HUES64 (cell line): ENCODE results near the gene RILP.

ENCODE experiments used
- H3K27ac ChIP-seq: 2 replicates; pipeline ENCODE4 v1.7.0; 2013; ENCODE audit warnings: low read depth, low read length, inconsistent platforms
- H3K27me3 ChIP-seq: 2 replicates; pipeline ENCODE4 v1.6.1; 2013; ENCODE audit warnings: mild to moderate bottlenecking, low read length; ENCODE audit not compliant: insufficient read depth
- H3K36me3 ChIP-seq: 2 replicates; pipeline ENCODE4 v1.6.1; 2013; ENCODE audit warnings: mild to moderate bottlenecking, low read length; ENCODE audit not compliant: insufficient read depth
- H3K4me1 ChIP-seq: 2 replicates; pipeline ENCODE4 v1.6.1; 2013; ENCODE audit warnings: mild to moderate bottlenecking, low read length, moderate library complexity; ENCODE audit not compliant: insufficient read depth
- H3K4me3 ChIP-seq: 2 replicates; pipeline ENCODE4 v1.5.1; 2013; ENCODE audit warnings: mild to moderate bottlenecking, low read length, moderate library complexity
- H3K9ac ChIP-seq: 2 replicates; pipeline ENCODE4 v1.6.1; 2013; ENCODE audit warnings: mild to moderate bottlenecking, low read depth, low read length
- H3K9me3 ChIP-seq: 2 replicates; pipeline ENCODE4 v1.6.1; 2013; ENCODE audit warnings: low read depth, low read length; ENCODE audit not compliant: insufficient read depth
- WGBS: fragments of 150-250, 120-280 bp; methylation state at CpG from one replicate; pipeline ENCODE4 v1.1.7; 2013; ENCODE audit warnings: missing lambda C conversion rate; 5-methylcytosine and 5-hydroxymethylcytosine counted together

The RILP gene

GRCh38 chr17:1638624-1639300 lies 10.9 kb downstream of the RILP start:
- H3K27me3 ChIP-seq: peaks cover 3% of the 10 kb centered on the region
- H3K9me3 ChIP-seq: no peaks in the 10 kb centered on the region
- no peak overlapping the region for H3K27ac ChIP-seq
- H3K36me3 ChIP-seq: no peaks in the 10 kb centered on the region
- H3K4me1 ChIP-seq: peaks cover 9% of the 10 kb centered on the region; the same call in 1 of the 2 replicates
- no peak overlapping the region for H3K4me3 ChIP-seq
- WGBS: 83% methylated on average over 17 of the region's 19 CpGs
- no peak overlapping the region for H3K9ac ChIP-seq

- Histone ChIP-seq H3K9me3 (no peaks in the 10 kb centered on the region), H3K36me3 (no peaks in the 10 kb centered on the region), H3K4me1 (peaks cover 9% of the 10 kb centered on the region; the same call in 1 of the 2 replicates), H3K9ac (peak overlapping the region; percentile 41), H3K4me3 (no peak overlapping the region), H3K27ac (no peak overlapping the region), H3K27me3 (no peaks in the 10 kb centered on the region)
- WGBS: 75% methylated on average over 17 of the region's 17 CpGs
Measured at GRCh38 chr17:1638171-1638590, 11.5 kb downstream of the RILP start.

GRCh38 chr17:1636732-1637285 lies 12.9 kb downstream of the RILP start:
- Histone ChIP-seq H3K27me3 (no peaks in the 10 kb centered on the region), H3K4me1 (peaks cover 9% of the 10 kb centered on the region; the same call in 1 of the 2 replicates), H3K27ac (no peak overlapping the region), H3K9me3 (no peaks in the 10 kb centered on the region), H3K36me3 (no peaks in the 10 kb centered on the region), H3K4me3 (no peak overlapping the region), H3K9ac (no peak overlapping the region)
- WGBS: 84% methylated on average over 15 of the region's 15 CpGs

- WGBS: 87% methylated on average over 10 of the region's 10 CpGs
- no peak overlapping the region for H3K27ac ChIP-seq
- H3K4me1 ChIP-seq: peaks cover 9% of the 10 kb centered on the region; the same call in 1 of the 2 replicates
- H3K36me3 ChIP-seq: no peaks in the 10 kb centered on the region
- no peaks in the 10 kb centered on the region for H3K27me3 ChIP-seq
- no peaks in the 10 kb centered on the region for H3K9me3 ChIP-seq
- no peak overlapping the region for H3K9ac ChIP-seq
- H3K4me3 ChIP-seq: no peak overlapping the region
Measured at GRCh38 chr17:1635675-1636465, 13.8 kb downstream of the RILP start.

- WGBS: 95% methylated on average over 45 of the region's 45 CpGs
Measured at GRCh38 chr17:1634841-1635650, 14.6 kb downstream of the RILP start.

GRCh38 chr17:1630662-1631061 lies 19.0 kb downstream of the RILP start:
- Histone ChIP-seq H3K9me3 (no peaks in the 10 kb centered on the region), H3K9ac (no peak overlapping the region), H3K27ac (no peak overlapping the region), H3K4me1 (peaks cover 14% of the 10 kb centered on the region; the same call in 1 of the 2 replicates), H3K36me3 (no peaks in the 10 kb centered on the region), H3K4me3 (no peak overlapping the region), H3K27me3 (peaks cover 16% of the 10 kb centered on the region; the same call in 1 of the 2 replicates)
- 64% methylated on average over 4 of the region's 4 CpGs for WGBS

More at GRCh38 chr17:1634841-1635650, 14.6 kb downstream of the RILP start:
- Histone ChIP-seq H3K4me1 (peaks cover 9% of the 10 kb centered on the region; the same call in 1 of the 2 replicates), H3K36me3 (no peaks in the 10 kb centered on the region), H3K27ac (no peak overlapping the region), H3K4me3 (no peak overlapping the region), H3K9ac (no peak overlapping the region), H3K27me3 (peaks cover 2% of the 10 kb centered on the region; the same call in 1 of the 2 replicates), H3K9me3 (no peaks in the 10 kb centered on the region)

GRCh38 chr17:1629504-1630310 lies 20.0 kb downstream of the RILP start:
- H3K4me3 ChIP-seq: peak overlapping the region; percentile 84
- H3K27ac ChIP-seq: no peak overlapping the region
- peaks cover 16% of the 10 kb centered on the region; the same call in 1 of the 2 replicates for H3K27me3 ChIP-seq
- WGBS: 14% methylated on average over 45 of the region's 45 CpGs
- H3K36me3 ChIP-seq: no peaks in the 10 kb centered on the region
- H3K9ac ChIP-seq: peak overlapping the region; percentile 82
- H3K9me3 ChIP-seq: no peaks in the 10 kb centered on the region
- H3K4me1 ChIP-seq: peaks cover 21% of the 10 kb centered on the region; the same call in 1 of the 2 replicates

GRCh38 chr17:1628856-1629503 lies 20.7 kb downstream of the RILP start:
- peak overlapping the region; percentile 84 for H3K4me3 ChIP-seq
- WGBS: under 1% methylated on average over 77 of the region's 77 CpGs
- H3K27ac ChIP-seq: peak overlapping the region; percentile 76
- H3K4me1 ChIP-seq: peaks cover 21% of the 10 kb centered on the region; the same call in 1 of the 2 replicates
- no peaks in the 10 kb centered on the region for H3K36me3 ChIP-seq
- peaks cover 16% of the 10 kb centered on the region; the same call in 1 of the 2 replicates for H3K27me3 ChIP-seq
- H3K9ac ChIP-seq: peak overlapping the region; percentile 94
- no peaks in the 10 kb centered on the region for H3K9me3 ChIP-seq

- H3K4me3 ChIP-seq: peak within 1 kb of the TSS; percentile 84
- peaks cover 21% of the 10 kb centered on the region; the same call in 1 of the 2 replicates for H3K4me1 ChIP-seq
- no peaks in the 10 kb centered on the region for H3K9me3 ChIP-seq
- WGBS: under 1% methylated on average over 95 of the region's 95 CpGs
- peaks cover 16% of the 10 kb centered on the region; the same call in 1 of the 2 replicates for H3K27me3 ChIP-seq
- peak within 1 kb of the TSS; percentile 76 for H3K27ac ChIP-seq
- H3K36me3 ChIP-seq: no peaks in the 10 kb centered on the region
- H3K9ac ChIP-seq: peak within 1 kb of the TSS; percentile 94
Measured at GRCh38 chr17:1627982-1628855, 21.4 kb downstream of the RILP start, which contains the start of gene SLC43A2. Gene SLC43A2, minus strand, starts transcription at chr17:1628834. Its CDS starts 960 bp downstream, at chr17:1627874.
